ENCODE results near the gene C1orf21. TPM values are rescaled to one million over a fixed set of nuclear protein-coding genes. Genes with fewer than 3 reads are reported as not detected.

C1orf21 gene
- total and polyA plus RNA-seq, 8 donors = 37.0 to 75.3 (median 47.3) TPM

- no peak for TF ChIP-seq CTCF (IDR thresholded peaks at IDR 0.05)
- Histone ChIP-seq H3K4me3 (no peak overlapping the region), H3K36me3 (no peaks in the 10 kb centered on the region), H3K4me1 (peaks cover 3 to 10% of the 10 kb centered on the region in 2 donors), H3K27ac (no peak overlapping the region), H3K9me3 (no peaks in the 10 kb centered on the region), H3K27me3 (no peaks in the 10 kb centered on the region)
- ATAC-seq (no peak), DNase-seq (no peak)
- intact Hi-C loops (cut with DNase I) = no loop called here
Observed at GRCh38 chr1:184634296-184634695, 247.5 kb downstream of the C1orf21 start.

- no peaks in the 10 kb centered on the region for H3K36me3 ChIP-seq
- H3K27ac ChIP-seq = no peak overlapping the region
- ATAC-seq (no peak), DNase-seq (no peak)
- peaks cover 0 to 6% of the 10 kb centered on the region in 2 donors for H3K4me1 ChIP-seq
- TF ChIP-seq CTCF (IDR thresholded peaks at IDR 0.05) = no peak
- H3K9me3 ChIP-seq = no peaks in the 10 kb centered on the region
- no peak overlapping the region for H3K4me3 ChIP-seq
- no peaks in the 10 kb centered on the region for H3K27me3 ChIP-seq
- intact Hi-C loops (cut with DNase I) = no loop called here
Observed at GRCh38 chr1:184635347-184635979, 248.6 kb downstream of the C1orf21 start.

GRCh38 chr1:184635980-184636431 lies 249.2 kb downstream of the C1orf21 start:
- Histone ChIP-seq H3K9me3 (no peaks in the 10 kb centered on the region), H3K27me3 (no peaks in the 10 kb centered on the region), H3K4me1 (peaks cover 0 to 6% of the 10 kb centered on the region in 2 donors), H3K36me3 (no peaks in the 10 kb centered on the region), H3K27ac (no peak overlapping the region), H3K4me3 (no peak overlapping the region)
- ATAC-seq = no peak
- DNase-seq = no peak
- no peak for TF ChIP-seq CTCF (IDR thresholded peaks at IDR 0.05)
- intact Hi-C loops (cut with DNase I) = no loop called here

GRCh38 chr1:184637664-184638240 lies 250.9 kb downstream of the C1orf21 start:
- H3K27ac ChIP-seq = no peak overlapping the region
- DNase-seq (no peak), ATAC-seq (no peak)
- no peaks in the 10 kb centered on the region for H3K9me3 ChIP-seq
- H3K4me1 ChIP-seq = peaks cover 0 to 6% of the 10 kb centered on the region in 2 donors
- intact Hi-C loops (cut with DNase I) = no loop called here
- H3K27me3 ChIP-seq = no peaks in the 10 kb centered on the region
- no peaks in the 10 kb centered on the region for H3K36me3 ChIP-seq
- no peak overlapping the region for H3K4me3 ChIP-seq
- TF ChIP-seq CTCF (IDR thresholded peaks at IDR 0.05) = no peak

GRCh38 chr1:184639205-184639604 lies 252.4 kb downstream of the C1orf21 start:
- intact Hi-C loops (cut with DNase I) = no loop called here
- H3K27me3 ChIP-seq = no peaks in the 10 kb centered on the region
- no peak for TF ChIP-seq CTCF (IDR thresholded peaks at IDR 0.05)
- H3K9me3 ChIP-seq = no peaks in the 10 kb centered on the region
- no peak overlapping the region for H3K27ac ChIP-seq
- DNase-seq (no peak), ATAC-seq (no peak)
- no peaks in the 10 kb centered on the region for H3K4me1 ChIP-seq
- H3K4me3 ChIP-seq = no peak overlapping the region
- no peaks in the 10 kb centered on the region for H3K36me3 ChIP-seq

All from left lung (tissue), 10 donors.